PC-3 (cell line): ENCODE data around the gene DAB1. TPM values are rescaled to one million over a fixed set of nuclear protein-coding genes. Genes with fewer than 3 reads are reported as not detected.
A peak's percentile ranks its signal among the peaks of the same experiment; 100 is the strongest.

Experiments
- ATAC-seq: fragments of 200-7000 bp; cut with Tn5 transposase; 2 replicates; pipeline ENCODE4 v1.9.1; 2020; ENCODE audit warnings: mild to moderate bottlenecking, moderate library complexity
- BruUV-seq: library from RNA; stranded (reverse); fragments of 400-500 nt; replicated peaks from 2 replicates; lab custom pipeline; 2021; lab: Mats Ljungman, UMichigan
- CTCF ChIA-PET: fragments of 300-600 bp; sonication (Branson Sonifier 250); formaldehyde crosslinking; loops from one replicate; lab custom pipeline; 2022; ENCODE audit warnings: antibody characterized with exemption; lab: Charles Lee
- POLR2A ChIA-PET: fragments of 300-600 bp; sonication (Branson Sonifier 250); formaldehyde crosslinking; loops from one replicate; lab custom pipeline; 2022; ENCODE audit warnings: antibody characterized with exemption; ENCODE audit not compliant: unreplicated experiment; lab: Charles Lee
- DNase-seq: peaks from one replicate; pipeline ENCODE4 v3.0.0-alpha.2; 2015
- H2AFZ ChIP-seq: fragments of 300-600 bp; sonication (generic); 2 replicates; pipeline ENCODE4 v1.6.0; 2016; ENCODE audit warnings: antibody characterized with exemption, low read length
- H3F3A ChIP-seq: fragments of 300-600 bp; sonication (generic); one replicate; pipeline ENCODE4 v1.6.0; 2017; ENCODE audit warnings: antibody characterized with exemption, low read length, control low read depth, mild to moderate bottlenecking; ENCODE audit not compliant: unreplicated experiment
- H3K27ac ChIP-seq: fragments of 300-600 bp; sonication (generic); 2 replicates; pipeline ENCODE4 v1.5.1; 2016; ENCODE audit warnings: mild to moderate bottlenecking, low read length
- H3K27me3 ChIP-seq: fragments of 300-600 bp; sonication (generic); 2 replicates; pipeline ENCODE4 v1.6.1; 2016; ENCODE audit warnings: low read length, mixed read lengths
- H3K36me3 ChIP-seq: fragments of 300-600 bp; sonication (generic); 2 replicates; pipeline ENCODE4 v1.6.1; 2016; ENCODE audit warnings: low read depth, mixed run types, low read length, mixed read lengths
- H3K4me1 ChIP-seq: fragments of 300-600 bp; sonication (generic); 2 replicates; pipeline ENCODE4 v1.5.1; 2016; ENCODE audit warnings: low read length; ENCODE audit not compliant: insufficient read depth
- H3K4me2 ChIP-seq: fragments of 300-600 bp; sonication (generic); 2 replicates; pipeline ENCODE4 v1.6.0; 2016; ENCODE audit warnings: low read length
- H3K4me3 ChIP-seq: fragments of 300-600 bp; sonication (generic); 2 replicates; pipeline ENCODE4 v1.5.1; 2016; ENCODE audit warnings: mild to moderate bottlenecking, low read length, mixed read lengths
- H3K79me2 ChIP-seq: fragments of 300-600 bp; sonication (generic); 2 replicates; pipeline ENCODE4 v1.6.1; 2017; ENCODE audit warnings: low read length, mixed read lengths
- H3K9ac ChIP-seq: fragments of 300-600 bp; sonication (generic); 2 replicates; pipeline ENCODE4 v1.6.0; 2016; ENCODE audit warnings: mild to moderate bottlenecking, low read length
- H3K9me2 ChIP-seq: fragments of 300-600 bp; sonication (generic); replicated peaks from 2 replicates; pipeline ENCODE4 v1.6.1; 2016; ENCODE audit warnings: mixed run types, low read length, mixed read lengths
- H3K9me3 ChIP-seq: fragments of 300-600 bp; sonication (generic); 2 replicates; pipeline ENCODE4 v1.6.1; 2016; ENCODE audit warnings: low read length, mixed read lengths
- H4K20me1 ChIP-seq: fragments of 300-600 bp; sonication (generic); 2 replicates; pipeline ENCODE4 v1.6.1; 2016; ENCODE audit warnings: low read length, mixed read lengths
- EZH2 ChIP-seq: fragments of 300-600 bp; sonication (generic); IDR thresholded peaks from one replicate; pipeline ENCODE4 v1.6.1; 2017; ENCODE audit warnings: antibody characterized with exemption, mild to moderate bottlenecking, low read length; ENCODE audit not compliant: unreplicated experiment
- EZH2phosphoT487 ChIP-seq: fragments of 300-600 bp; sonication (generic); IDR thresholded peaks from 2 replicates; pipeline ENCODE4 v1.6.1; 2018; ENCODE audit warnings: mild to moderate bottlenecking, antibody characterized with exemption, low read length, borderline replicate concordance
- intact Hi-C: fragments of 100-400 bp; cut with micrococcal nuclease; formaldehyde crosslinking; loops from 2 replicates; pipeline ENCODE4 v1.9.0; 2023
- total RNA-seq: library from RNA; depleted of rRNA; stranded (reverse); fragments of >200 nt; gene quantifications from 2 replicates; pipeline ENCODE4 v1.2.3, GENCODE V29; 2014
- TF ChIP-seq, protein P1 (sequence below): fragments of 300-600 bp; sonication (generic); conservative IDR thresholded peaks from 2 replicates; pipeline ENCODE4 v1.5.1; 2017; ENCODE audit warnings: antibody characterized with exemption, low read depth, mild to moderate bottlenecking, low read length

DAB1 gene
- total RNA-seq, 1 experiment from 2014 or later: not detected

- intact Hi-C loops: no loop called here
- TF ChIP-seq EZH2phosphoT487: no peak
- TF ChIP-seq, protein P1, sequence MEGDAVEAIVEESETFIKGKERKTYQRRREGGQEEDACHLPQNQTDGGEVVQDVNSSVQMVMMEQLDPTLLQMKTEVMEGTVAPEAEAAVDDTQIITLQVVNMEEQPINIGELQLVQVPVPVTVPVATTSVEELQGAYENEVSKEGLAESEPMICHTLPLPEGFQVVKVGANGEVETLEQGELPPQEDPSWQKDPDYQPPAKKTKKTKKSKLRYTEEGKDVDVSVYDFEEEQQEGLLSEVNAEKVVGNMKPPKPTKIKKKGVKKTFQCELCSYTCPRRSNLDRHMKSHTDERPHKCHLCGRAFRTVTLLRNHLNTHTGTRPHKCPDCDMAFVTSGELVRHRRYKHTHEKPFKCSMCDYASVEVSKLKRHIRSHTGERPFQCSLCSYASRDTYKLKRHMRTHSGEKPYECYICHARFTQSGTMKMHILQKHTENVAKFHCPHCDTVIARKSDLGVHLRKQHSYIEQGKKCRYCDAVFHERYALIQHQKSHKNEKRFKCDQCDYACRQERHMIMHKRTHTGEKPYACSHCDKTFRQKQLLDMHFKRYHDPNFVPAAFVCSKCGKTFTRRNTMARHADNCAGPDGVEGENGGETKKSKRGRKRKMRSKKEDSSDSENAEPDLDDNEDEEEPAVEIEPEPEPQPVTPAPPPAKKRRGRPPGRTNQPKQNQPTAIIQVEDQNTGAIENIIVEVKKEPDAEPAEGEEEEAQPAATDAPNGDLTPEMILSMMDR: peak; percentile 33; the same call in 1 of the 2 replicates
- Histone ChIP-seq H3K9me2 (no peaks in the 10 kb centered on the region), H3K4me1 (no peaks in the 10 kb centered on the region), H3K4me2 (no peak overlapping the region), H3F3A (no peaks in the 10 kb centered on the region), H3K36me3 (no peaks in the 10 kb centered on the region), H2AFZ (no peak overlapping the region), H3K4me3 (no peak overlapping the region), H3K27me3 (no peaks in the 10 kb centered on the region), H4K20me1 (no peaks in the 10 kb centered on the region), H3K79me2 (no peaks in the 10 kb centered on the region), H3K27ac (no peak overlapping the region), H3K9ac (no peak overlapping the region), H3K9me3 (no peaks in the 10 kb centered on the region)
- POLR2A ChIA-PET: no interaction called here
- BruUV-seq: no TSS peak
- CTCF ChIA-PET: no interaction called here
- DNase-seq (peak; percentile 8), ATAC-seq (no peak)
Measured at GRCh38 chr1:57232500-57232899, 191.4 kb downstream of the DAB1 start.

- no peak for ATAC-seq
- H3K4me3 ChIP-seq: no peak overlapping the region
- no peaks in the 10 kb centered on the region for H4K20me1 ChIP-seq
- DNase-seq: no peak
- BruUV-seq: no TSS peak
- H3K27me3 ChIP-seq: no peaks in the 10 kb centered on the region
- TF ChIP-seq EZH2phosphoT487 (no peak), EZH2 (no peak)
- TF ChIP-seq, protein P1: no peak
- CTCF ChIA-PET: no interaction called here
- no peak overlapping the region for H3K4me2 ChIP-seq
- H2AFZ ChIP-seq: no peak overlapping the region
- POLR2A ChIA-PET: no interaction called here
- H3K79me2 ChIP-seq: no peaks in the 10 kb centered on the region
- no peaks in the 10 kb centered on the region for H3K4me1 ChIP-seq
- no peak overlapping the region for H3K9ac ChIP-seq
- H3F3A ChIP-seq: no peaks in the 10 kb centered on the region
- no peak overlapping the region for H3K27ac ChIP-seq
- no peaks in the 10 kb centered on the region for H3K9me3 ChIP-seq
- intact Hi-C loops: no loop called here
- H3K36me3 ChIP-seq: no peaks in the 10 kb centered on the region
- H3K9me2 ChIP-seq: no peaks in the 10 kb centered on the region
Measured at GRCh38 chr1:57229998-57230397, 193.9 kb downstream of the DAB1 start.

DNA sequence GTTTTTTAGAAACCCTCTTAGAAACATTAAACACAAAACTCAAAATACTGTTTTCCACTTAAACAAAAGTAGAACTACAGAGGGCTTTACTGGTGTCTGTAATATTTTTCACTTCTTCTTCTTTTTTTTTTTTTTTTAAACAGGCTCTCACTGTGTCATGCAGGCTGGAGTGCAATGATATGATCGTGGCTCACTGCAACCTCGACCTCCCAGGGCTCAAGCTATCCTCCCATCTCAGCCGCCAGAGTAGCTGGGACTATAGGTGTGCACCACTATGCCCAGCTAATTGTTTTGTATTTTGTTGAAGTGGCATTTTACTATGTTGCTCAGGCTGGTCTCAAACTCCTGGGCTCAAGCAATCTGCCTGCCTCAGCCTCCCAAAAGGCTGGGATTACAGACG, 194.8 kb downstream of the DAB1 start:
- intact Hi-C loops: no loop called here
- TF ChIP-seq EZH2phosphoT487: no peak
- TF ChIP-seq EZH2: no peak
- TF ChIP-seq, protein P1: no peak
- Histone ChIP-seq H3K4me3 (no peak overlapping the region), H3K79me2 (no peaks in the 10 kb centered on the region), H3K4me1 (no peaks in the 10 kb centered on the region), H3K9me2 (no peaks in the 10 kb centered on the region), H3K36me3 (no peaks in the 10 kb centered on the region), H3K27me3 (no peaks in the 10 kb centered on the region), H2AFZ (no peak overlapping the region), H3K9me3 (no peaks in the 10 kb centered on the region), H3K4me2 (no peak overlapping the region), H4K20me1 (no peaks in the 10 kb centered on the region), H3K9ac (no peak overlapping the region), H3F3A (no peaks in the 10 kb centered on the region), H3K27ac (no peak overlapping the region)
- ChIA-PET CTCF (no interaction called here), POLR2A (no interaction called here)
- DNase-seq (no peak), ATAC-seq (no peak)
- no TSS peak for BruUV-seq
